ENCODE results near the gene CREB5. TPM values are rescaled to one million over a fixed set of nuclear protein-coding genes. Genes with fewer than 3 reads are reported as not detected.

CREB5 gene
- total and polyA plus RNA-seq, 2 donors (not counting 3 experiments of a cell fraction or from before 2014, with no cell fraction given) = 19.6 to 28.4 TPM

DNA sequence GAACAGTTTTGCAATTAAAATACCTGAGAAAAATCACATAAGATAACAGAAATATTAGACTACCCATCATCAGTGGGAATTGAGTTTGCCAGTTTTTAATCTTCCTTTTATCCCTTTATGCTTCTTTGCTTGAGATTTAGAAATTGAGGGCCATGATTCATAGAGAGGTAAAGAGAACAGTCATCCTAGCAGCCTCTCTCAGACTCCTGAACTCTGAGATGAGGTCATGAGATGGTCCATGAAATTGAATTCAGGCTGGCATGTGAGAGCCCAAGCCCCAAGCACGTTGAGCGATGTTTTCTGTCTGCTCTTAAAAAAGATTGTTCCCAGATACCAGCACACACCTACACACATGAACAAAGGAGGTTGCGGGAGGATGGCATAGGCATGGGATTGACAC is 91.1 kb downstream of the CREB5 start:
- no peaks in the 10 kb centered on the region for H3K79me2 ChIP-seq (ENCODE audit: control insufficient read depth, insufficient read depth, low read length)
- TF ChIP-seq, protein P1, sequence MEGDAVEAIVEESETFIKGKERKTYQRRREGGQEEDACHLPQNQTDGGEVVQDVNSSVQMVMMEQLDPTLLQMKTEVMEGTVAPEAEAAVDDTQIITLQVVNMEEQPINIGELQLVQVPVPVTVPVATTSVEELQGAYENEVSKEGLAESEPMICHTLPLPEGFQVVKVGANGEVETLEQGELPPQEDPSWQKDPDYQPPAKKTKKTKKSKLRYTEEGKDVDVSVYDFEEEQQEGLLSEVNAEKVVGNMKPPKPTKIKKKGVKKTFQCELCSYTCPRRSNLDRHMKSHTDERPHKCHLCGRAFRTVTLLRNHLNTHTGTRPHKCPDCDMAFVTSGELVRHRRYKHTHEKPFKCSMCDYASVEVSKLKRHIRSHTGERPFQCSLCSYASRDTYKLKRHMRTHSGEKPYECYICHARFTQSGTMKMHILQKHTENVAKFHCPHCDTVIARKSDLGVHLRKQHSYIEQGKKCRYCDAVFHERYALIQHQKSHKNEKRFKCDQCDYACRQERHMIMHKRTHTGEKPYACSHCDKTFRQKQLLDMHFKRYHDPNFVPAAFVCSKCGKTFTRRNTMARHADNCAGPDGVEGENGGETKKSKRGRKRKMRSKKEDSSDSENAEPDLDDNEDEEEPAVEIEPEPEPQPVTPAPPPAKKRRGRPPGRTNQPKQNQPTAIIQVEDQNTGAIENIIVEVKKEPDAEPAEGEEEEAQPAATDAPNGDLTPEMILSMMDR (IDR thresholded peaks at IDR 0.05; ENCODE audit: extremely low read depth in 1 of 2, insufficient read depth in 1 of 2, low read depth in 1 of 2, low read length in 2 of 2) = no peak
- TF ChIP-seq, protein P2, sequence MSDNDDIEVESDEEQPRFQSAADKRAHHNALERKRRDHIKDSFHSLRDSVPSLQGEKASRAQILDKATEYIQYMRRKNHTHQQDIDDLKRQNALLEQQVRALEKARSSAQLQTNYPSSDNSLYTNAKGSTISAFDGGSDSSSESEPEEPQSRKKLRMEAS (IDR thresholded peaks at IDR 0.05; ENCODE audit: insufficient read depth, insufficient read length) = no peak
- TF ChIP-seq EZH2 (IDR thresholded peaks at IDR 0.05; ENCODE audit: borderline replicate concordance, low read depth, low read length, severe bottlenecking) (no peak), FOS (IDR thresholded peaks at IDR 0.05; ENCODE audit: borderline replicate concordance, insufficient read depth, low read length) (no peak), POLR2A (IDR thresholded peaks at IDR 0.05; ENCODE audit: low read depth, low read length) (no peak), GATA2 (IDR thresholded peaks at IDR 0.05; ENCODE audit: insufficient read depth, insufficient read length, low read depth, low read length) (no peak)
- POLR2A ChIA-PET = no interaction called here
- H3K27me3 ChIP-seq (ENCODE audit: control insufficient read depth in 2 of 2, insufficient read depth in 2 of 2, low read length in 2 of 2) = no peaks in the 10 kb centered on the region
- H3K4me3 ChIP-seq (replicated peaks in 1 of 3; ENCODE audit: insufficient read depth in 1 of 3, low read depth in 1 of 3, low read length in 3 of 3) = no peak overlapping the region
- FAIRE-seq = no peak
- intact Hi-C loops (cut with micrococcal nuclease) = no loop called here
- dilution Hi-C loops (cut with MboI; ENCODE audit: extremely low pct_ligation_motif_present, low sequenced_read_pairs) = no loop called here
- DNase-seq (ENCODE audit: low read depth, low spot score) = no peak
- no TSS peak for BruUV-seq (replicated peaks)
- peaks cover under 1% of the 10 kb centered on the region for H3K4me1 ChIP-seq (ENCODE audit: control insufficient read depth, extremely low read depth, insufficient read depth, low read length)
- no peaks in the 10 kb centered on the region for H3K9me1 ChIP-seq (replicated peaks; ENCODE audit: control insufficient read depth, extremely low read depth, insufficient read depth, low read length)
- no peak overlapping the region for H3K4me2 ChIP-seq (ENCODE audit: insufficient read depth, low read length)
- H3K36me3 ChIP-seq (ENCODE audit: control insufficient read depth in 2 of 2, extremely low read depth in 1 of 2, insufficient read depth in 2 of 2, low read length in 2 of 2) = no peaks in the 10 kb centered on the region
- CTCF ChIA-PET = no interaction called here
- no peak overlapping the region for H3K9ac ChIP-seq (replicated peaks; ENCODE audit: extremely low read depth, insufficient read depth, low read length)
- no peak overlapping the region for H3K27ac ChIP-seq (ENCODE audit: insufficient read depth, low read depth, low read length)
- no peaks in the 10 kb centered on the region for H4K20me1 ChIP-seq (replicated peaks; ENCODE audit: control insufficient read depth, extremely low read depth, insufficient read depth, low read length)
- no peak overlapping the region for H2AFZ ChIP-seq (ENCODE audit: low read depth, low read length)
- no peaks in the 10 kb centered on the region for H3K9me3 ChIP-seq (replicated peaks; ENCODE audit: control insufficient read depth, insufficient read depth, low read length)

DNA sequence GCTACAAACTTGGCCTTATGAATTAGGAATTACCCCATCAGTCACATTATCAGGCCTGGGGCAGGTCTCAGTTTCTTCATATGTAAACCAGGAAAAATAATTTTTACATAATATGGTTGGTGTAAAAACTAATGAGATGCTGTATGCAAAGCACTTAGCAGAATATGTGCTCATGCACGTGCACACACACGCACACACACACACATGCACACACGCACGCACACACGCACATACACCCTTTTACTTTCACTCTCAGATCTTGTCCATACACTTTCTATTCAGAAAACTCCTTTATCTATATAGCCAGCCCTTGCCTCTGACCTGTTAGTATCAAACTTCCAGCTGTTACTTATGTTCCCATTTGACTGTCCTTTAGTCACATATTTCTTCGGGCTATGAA is 92.7 kb downstream of the CREB5 start:
- no peak overlapping the region for H3K4me2 ChIP-seq (ENCODE audit: insufficient read depth, low read length)
- H3K27me3 ChIP-seq (ENCODE audit: control insufficient read depth in 2 of 2, insufficient read depth in 2 of 2, low read length in 2 of 2) = no peaks in the 10 kb centered on the region
- H3K9me3 ChIP-seq (replicated peaks; ENCODE audit: control insufficient read depth, insufficient read depth, low read length) = no peaks in the 10 kb centered on the region
- BruUV-seq (replicated peaks) = no TSS peak
- dilution Hi-C loops (cut with MboI; ENCODE audit: extremely low pct_ligation_motif_present, low sequenced_read_pairs) = no loop called here
- ChIA-PET CTCF (no interaction called here), POLR2A (no interaction called here)
- no peak overlapping the region for H3K9ac ChIP-seq (replicated peaks; ENCODE audit: extremely low read depth, insufficient read depth, low read length)
- H3K4me1 ChIP-seq (ENCODE audit: control insufficient read depth, extremely low read depth, insufficient read depth, low read length) = peaks cover 14% of the 10 kb centered on the region
- DNase-seq (ENCODE audit: low read depth, low spot score) (no peak), FAIRE-seq (no peak)
- TF ChIP-seq FOS (IDR thresholded peaks at IDR 0.05; ENCODE audit: borderline replicate concordance, insufficient read depth, low read length) = no peak
- no peak for TF ChIP-seq JUN (IDR thresholded peaks at IDR 0.05; ENCODE audit: borderline replicate concordance, insufficient read depth, insufficient read length, low read depth)
- TF ChIP-seq POLR2AphosphoS5 (IDR thresholded peaks at IDR 0.05; ENCODE audit: insufficient read depth, low read depth, low read length) = no peak
- no peak for TF ChIP-seq GATA2 (IDR thresholded peaks at IDR 0.05; ENCODE audit: insufficient read depth, insufficient read length, low read depth, low read length)
- TF ChIP-seq, protein P2 (IDR thresholded peaks at IDR 0.05; ENCODE audit: insufficient read depth, insufficient read length) = no peak
- TF ChIP-seq, protein P1 (IDR thresholded peaks at IDR 0.05; ENCODE audit: extremely low read depth in 1 of 2, insufficient read depth in 1 of 2, low read depth in 1 of 2, low read length in 2 of 2) = no peak
- no peak for TF ChIP-seq MYC (IDR thresholded peaks at IDR 0.05; ENCODE audit: low read depth, low read length)
- no peak for TF ChIP-seq EZH2 (IDR thresholded peaks at IDR 0.05; ENCODE audit: borderline replicate concordance, low read depth, low read length, severe bottlenecking)
- TF ChIP-seq POLR2A (IDR thresholded peaks at IDR 0.05; ENCODE audit: low read depth, low read length) = no peak
- H3K79me2 ChIP-seq (ENCODE audit: control insufficient read depth, insufficient read depth, low read length) = no peaks in the 10 kb centered on the region
- no peak overlapping the region for H3K27ac ChIP-seq (ENCODE audit: insufficient read depth, low read depth, low read length)
- intact Hi-C loops (cut with micrococcal nuclease) = loop anchor here (5.0 kb wide), 1 partner anchor 182 kb away; no protein-coding TSS in a partner anchor
- no peak overlapping the region for H3K4me3 ChIP-seq (replicated peaks in 1 of 3; ENCODE audit: insufficient read depth in 1 of 3, low read depth in 1 of 3, low read length in 3 of 3)
- no peaks in the 10 kb centered on the region for H3K36me3 ChIP-seq (ENCODE audit: control insufficient read depth in 2 of 2, extremely low read depth in 1 of 2, insufficient read depth in 2 of 2, low read length in 2 of 2)
- H2AFZ ChIP-seq (ENCODE audit: low read depth, low read length) = no peak overlapping the region
- H4K20me1 ChIP-seq (replicated peaks; ENCODE audit: control insufficient read depth, extremely low read depth, insufficient read depth, low read length) = no peaks in the 10 kb centered on the region
- no peaks in the 10 kb centered on the region for H3K9me1 ChIP-seq (replicated peaks; ENCODE audit: control insufficient read depth, extremely low read depth, insufficient read depth, low read length)

Measured in endothelial cell of umbilical vein (primary cell).